Measurements from ENCODE around the gene ELMO1.

Gene ELMO1

DNA sequence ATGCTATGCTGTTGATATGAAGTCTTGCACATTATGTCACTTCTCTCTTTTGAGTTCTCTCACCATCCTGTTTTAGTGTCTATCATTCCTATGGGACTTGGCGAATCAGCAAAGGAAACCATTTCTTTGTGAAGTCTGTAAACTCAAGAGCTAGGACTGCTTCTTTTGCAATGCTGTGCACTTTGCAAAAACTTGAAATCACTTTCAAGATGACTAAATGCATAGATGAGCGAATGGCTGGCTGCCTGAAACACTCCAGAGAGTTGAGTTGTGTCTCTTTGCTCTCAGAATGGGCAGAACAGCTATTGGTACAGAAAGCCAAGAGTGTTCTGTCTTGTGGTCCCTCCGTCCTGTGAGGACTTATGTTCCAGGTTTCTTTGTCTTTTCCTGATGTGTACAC, 18.3 kb upstream of the ELMO1 start:
- no peak for DNase-seq

DNA sequence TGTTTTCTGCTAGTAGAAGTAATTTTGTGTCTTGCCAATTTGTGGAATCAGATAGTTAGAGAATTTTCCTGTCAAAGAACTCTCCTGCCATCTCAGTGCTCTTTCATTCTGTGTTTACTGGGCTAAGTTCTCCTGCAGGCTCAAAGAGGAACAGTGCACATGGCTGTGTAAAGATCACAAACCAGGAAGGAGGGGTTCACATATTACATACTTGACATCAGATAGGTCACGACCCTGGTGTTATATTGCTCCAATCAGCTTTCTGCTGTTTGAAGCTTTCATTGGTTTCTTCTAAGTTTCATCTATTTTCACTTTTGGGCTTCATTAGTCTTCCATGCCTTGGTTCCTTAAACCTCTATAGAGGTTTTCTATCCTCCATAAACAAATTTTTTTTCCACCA, 13.5 kb upstream of the ELMO1 start:
- DNase-seq, result no peak

- no peak for DNase-seq
Observed at GRCh38 chr7:37455081-37455480, 6.4 kb upstream of the ELMO1 start.

DNA sequence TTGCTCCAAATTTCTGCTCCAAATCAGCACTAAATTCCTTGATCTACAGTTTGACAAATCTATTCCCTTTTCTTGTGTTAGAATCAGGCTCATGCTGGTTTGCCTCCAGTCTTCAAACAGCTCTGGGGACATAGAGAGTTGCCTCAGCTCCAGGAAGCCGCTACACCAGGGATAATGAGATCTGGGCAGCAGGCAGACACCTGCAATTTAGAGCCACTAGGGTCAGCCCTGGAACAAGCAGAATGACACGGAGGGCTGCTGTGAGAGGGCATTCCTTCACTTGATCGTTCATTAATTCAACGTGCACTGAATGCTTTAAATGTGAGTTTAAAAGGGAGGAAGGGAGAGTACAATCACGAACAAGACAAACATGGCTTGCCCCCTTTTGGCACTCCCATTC, 3.7 kb upstream of the ELMO1 start:
- DNase-seq, result no peak

DNA sequence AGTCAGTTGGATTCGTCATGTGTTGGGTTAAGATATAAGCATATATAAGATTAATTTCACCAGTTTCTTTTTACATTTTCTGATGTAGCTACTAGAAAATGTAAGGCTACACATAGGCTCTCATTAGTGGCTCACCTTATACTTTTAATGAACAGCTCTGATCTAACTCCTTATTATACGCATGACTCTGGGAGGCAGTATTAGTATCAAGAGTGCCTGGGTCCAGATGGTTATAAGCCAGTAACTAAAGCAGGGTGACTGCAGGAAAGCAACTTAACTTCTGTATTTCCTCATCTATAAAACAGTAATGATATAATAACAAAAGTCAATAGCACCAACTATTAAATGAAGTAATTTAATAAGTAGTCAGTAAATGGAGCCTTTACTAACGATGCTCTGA, 1.4 kb upstream of the ELMO1 start:
- DNase-seq, result no peak

DNA sequence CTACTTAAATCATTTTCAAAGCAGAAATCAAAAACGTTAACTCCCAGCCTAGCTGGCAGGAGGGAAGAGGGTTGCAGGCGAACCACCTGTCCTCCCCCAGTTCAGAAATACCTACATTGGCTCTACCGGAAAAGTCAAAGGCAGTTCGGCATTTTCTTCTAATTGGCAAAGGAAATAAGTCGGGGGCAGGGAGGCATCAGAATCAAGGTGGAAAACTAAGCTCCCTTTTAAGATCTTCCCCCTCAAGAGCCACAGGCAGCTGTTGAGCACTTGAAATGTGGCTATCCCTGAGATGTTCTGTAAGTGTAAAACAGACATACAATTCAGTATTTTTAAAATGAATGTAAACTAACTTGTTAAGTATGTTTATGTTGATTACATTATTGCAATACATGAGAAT, 957 bp upstream of the ELMO1 start:
- no peak for DNase-seq

- DNase-seq, result no peak
Observed at GRCh38 chr7:37448011-37448635, 541 bp downstream of the ELMO1 start.

GRCh38 chr7:37446371-37446770, 2.3 kb downstream of the ELMO1 start:
- no peak for DNase-seq

DNA sequence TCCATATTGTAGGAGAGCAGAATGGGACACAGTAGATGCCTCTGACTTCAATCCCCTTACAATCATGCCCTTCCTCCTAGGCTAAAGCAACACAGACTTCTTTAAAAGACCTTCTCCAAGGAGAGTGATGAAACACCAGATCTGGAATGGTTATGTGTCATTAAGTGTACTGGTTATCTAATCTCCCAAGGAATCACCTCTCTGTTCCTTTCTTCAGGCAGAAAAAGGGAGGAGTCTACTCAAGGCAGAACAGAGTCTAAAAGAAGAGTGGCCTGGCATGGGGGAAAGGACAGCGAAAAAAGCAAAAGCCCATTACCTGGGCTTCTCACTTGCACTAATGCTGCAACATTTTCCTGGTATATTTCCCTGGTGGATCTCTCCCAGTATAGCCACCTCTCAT, 2.9 kb downstream of the ELMO1 start:
- no peak for DNase-seq

DNA sequence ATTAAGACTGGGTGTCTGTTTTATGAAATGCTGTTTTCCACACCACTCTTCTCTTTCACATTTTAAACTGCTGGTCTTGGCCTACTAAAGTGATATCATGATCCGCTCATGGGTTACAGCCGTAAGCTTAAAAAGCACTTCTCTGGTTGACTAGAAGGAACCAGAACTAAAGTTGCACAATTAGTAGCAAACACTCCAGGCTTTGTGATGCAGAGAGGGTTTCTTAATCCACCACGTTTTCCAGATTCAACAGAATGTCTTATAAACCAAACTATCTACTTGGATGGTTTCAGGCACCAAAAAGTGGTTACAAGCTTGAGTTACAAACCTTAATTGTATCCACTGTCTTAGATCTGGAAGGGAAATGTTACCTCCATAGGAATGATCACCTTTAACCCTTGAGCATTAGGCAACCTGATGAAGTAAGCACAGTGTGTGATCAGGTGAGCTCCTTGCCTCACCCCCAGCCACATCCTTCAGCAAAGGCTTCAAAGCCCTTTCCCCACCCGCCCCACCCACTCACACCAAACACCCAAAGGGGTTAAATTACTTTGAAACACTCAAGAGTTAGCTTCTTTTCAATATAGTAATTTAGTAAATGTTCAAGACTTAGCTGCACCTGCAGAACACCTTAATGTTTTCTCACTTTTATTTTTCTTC, 3.5 kb downstream of the ELMO1 start:
- no peak for DNase-seq

DNA sequence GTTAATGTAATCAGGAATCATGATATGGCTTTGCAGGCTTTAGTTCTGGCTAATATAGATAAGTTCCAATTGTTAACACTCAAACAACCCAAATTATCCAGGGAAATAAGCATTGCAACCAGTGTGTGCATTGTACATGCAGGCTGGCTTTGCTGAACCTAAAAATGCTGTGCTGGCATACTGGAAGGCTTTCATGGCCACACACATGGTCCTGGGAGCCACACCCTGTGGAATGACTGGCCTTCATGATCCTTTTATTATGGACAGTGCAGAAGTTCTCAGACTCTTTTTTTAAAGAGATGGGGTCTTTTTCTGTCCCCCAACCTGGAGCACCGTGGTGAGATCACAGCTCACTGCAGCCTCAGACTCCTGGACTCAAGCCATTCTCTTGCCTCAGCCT, 5.0 kb downstream of the ELMO1 start:
- no peak for DNase-seq

DNA sequence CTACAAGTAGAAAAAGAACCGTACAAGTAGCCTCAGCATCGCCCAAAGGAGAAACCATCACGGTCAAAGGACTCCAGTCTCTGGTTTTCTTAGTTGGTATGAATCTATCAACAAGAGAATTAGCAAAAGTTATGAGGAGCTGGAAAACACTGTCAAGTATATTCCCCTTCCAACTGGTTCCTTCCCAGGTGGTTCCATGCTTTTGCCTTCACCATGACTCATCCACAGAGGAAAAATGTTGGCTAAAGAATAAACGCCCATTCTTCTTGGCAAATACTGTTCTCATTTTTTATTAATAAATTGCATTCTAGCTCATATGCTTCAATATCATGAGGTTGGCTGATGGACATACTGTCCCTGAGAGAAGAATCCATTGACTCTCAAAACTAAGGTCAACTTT, 6.4 kb downstream of the ELMO1 start:
- DNase-seq, result no peak

- no peak for DNase-seq
Observed at GRCh38 chr7:37441816-37442215, 6.8 kb downstream of the ELMO1 start.

DNA sequence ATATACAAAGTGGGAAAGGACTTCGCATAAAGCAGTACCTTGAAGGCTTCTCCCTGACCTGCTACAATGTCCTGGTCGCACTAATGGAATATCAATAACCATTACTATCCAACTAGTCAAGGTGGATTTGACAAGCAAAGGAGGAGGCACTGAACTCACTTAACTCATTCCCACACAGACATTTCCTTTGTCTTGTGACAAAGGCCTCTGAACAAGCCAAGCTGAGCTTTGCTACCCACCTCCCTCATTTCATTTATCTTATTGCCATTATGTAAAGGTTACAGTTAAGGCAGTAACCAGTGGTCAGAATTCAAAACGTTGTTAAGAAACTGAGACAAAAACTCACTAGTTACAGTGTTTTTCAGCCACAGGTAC, 7.3 kb downstream of the ELMO1 start:
- no peak for DNase-seq

GRCh38 chr7:37440738-37441385, 7.8 kb downstream of the ELMO1 start:
- DNase-seq, result no peak

DNA sequence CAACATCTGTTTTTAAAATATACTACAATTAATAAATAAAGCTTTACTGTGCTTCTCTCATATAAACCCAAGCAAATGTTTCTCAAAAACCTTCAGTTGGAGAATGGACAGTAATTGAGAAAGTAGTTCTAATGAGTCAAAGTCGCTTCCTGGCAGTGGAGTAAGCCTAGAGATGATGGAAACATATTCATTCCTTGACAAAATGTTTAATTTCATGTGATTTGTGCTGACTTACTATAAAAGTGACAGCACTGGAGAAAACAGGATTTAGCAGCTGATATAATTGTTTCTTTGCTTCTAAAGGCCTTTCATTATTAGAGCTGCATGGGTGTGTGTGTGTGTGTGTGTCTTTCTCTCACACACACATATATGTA, 9.0 kb downstream of the ELMO1 start:
- DNase-seq, result no peak

DNA sequence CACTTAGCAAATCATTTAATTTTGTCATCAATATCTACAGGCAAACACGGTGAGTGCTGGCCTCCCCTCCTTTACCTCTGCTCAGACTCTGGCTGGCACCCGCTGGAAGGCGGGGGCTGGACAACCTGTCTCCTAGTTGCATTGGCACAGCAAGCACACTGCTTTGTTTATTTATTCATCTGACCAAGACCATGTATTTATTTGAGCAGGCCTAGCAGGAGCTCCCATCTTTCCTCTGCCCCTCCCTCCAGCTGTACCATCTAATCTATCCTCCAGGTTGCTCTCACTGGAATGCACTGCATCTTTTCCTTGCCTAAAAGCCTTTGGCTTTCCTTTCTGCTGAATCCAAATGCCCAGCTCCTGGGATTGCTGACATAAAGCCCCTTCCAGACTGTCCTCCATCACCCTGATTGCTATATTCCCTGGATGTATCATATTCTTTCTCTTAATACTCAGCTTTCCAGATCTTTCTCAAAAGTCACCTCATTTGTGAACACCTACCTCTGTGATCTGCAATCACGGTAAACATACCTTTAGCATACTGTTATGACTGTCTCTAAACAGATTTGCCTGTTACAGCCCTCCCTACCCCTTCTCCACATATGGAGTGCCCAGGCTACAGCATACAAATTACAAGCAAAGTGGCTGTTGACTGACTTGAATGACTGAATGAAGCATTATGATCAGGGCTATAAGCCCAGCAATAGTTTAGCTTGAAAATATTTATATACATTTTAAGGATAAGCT, 9.6 kb downstream of the ELMO1 start:
- DNase-seq, result no peak

GRCh38 chr7:37435156-37435855, 13.4 kb downstream of the ELMO1 start:
- no peak for DNase-seq

DNA sequence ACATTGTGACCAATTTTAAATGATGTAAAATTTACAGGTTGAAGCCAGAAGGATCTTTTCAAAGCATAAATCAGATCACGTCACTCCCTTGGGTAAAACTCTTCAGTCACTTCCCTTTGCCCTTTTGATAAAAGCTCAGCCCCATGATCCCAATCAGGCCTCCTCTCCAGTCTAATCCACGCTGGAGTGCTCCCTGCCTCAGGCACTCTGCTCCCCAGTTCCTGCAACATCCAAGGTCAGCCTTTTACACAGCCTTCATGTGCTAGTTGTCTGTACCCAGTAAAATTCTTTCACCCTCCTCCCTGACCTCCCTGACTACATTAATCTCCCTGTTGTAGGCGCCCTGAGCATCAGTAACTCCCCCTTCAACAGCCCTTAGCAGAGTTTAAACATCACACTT, 14.1 kb downstream of the ELMO1 start:
- DNase-seq, result no peak

GRCh38 chr7:37433166-37433565, 15.5 kb downstream of the ELMO1 start:
- no peak for DNase-seq

GRCh38 chr7:37432281-37432920, 16.3 kb downstream of the ELMO1 start:
- DNase-seq, result no peak

GRCh38 chr7:37431413-37431812, 17.3 kb downstream of the ELMO1 start:
- DNase-seq, result no peak

DNA sequence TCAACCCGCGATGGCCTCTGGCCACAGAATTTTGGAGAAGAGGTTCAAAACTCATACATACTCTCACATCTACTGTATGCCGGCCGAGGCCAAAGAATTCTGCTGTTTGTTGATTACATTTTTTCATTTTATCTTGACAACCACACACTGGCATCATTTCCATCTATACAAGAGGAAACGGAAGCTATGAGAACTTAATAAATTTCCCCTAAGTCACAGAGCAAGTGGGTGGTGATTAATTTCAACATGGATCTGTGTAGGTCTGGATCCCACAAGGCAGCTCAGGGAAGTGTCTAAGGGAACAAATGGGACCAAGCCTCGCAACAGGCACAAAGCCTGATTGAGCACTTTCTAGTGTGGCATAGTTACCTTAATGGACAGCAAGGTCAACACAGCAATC, 18.0 kb downstream of the ELMO1 start:
- DNase-seq, result no peak
